Measurements from ENCODE around the gene DTX3.
A peak's percentile ranks its signal among the peaks of the same experiment; 100 is the strongest.

The DTX3 gene

GRCh38 chr12:57620245-57620935, 15.8 kb downstream of the DTX3 start:
- no peak for DNase-seq (ENCODE audit: low spot score)

GRCh38 chr12:57620936-57621496, 16.4 kb downstream of the DTX3 start:
- DNase-seq (ENCODE audit: low spot score), result no peak

GRCh38 chr12:57621497-57622292, 17.1 kb downstream of the DTX3 start:
- peak; percentile 62 for DNase-seq (ENCODE audit: low spot score)

GRCh38 chr12:57622293-57623245, 17.9 kb downstream of the DTX3 start:
- DNase-seq (ENCODE audit: low spot score), result peak; percentile 1

GRCh38 chr12:57623385-57623784, 18.8 kb downstream of the DTX3 start:
- no peak for DNase-seq (ENCODE audit: low spot score)

- DNase-seq (ENCODE audit: low spot score), result no peak
Measured at GRCh38 chr12:57623811-57624390, 19.3 kb downstream of the DTX3 start.

- no peak for DNase-seq (ENCODE audit: low spot score)
Measured at GRCh38 chr12:57624441-57625220, 20.0 kb downstream of the DTX3 start.

- peak; percentile 1 for DNase-seq (ENCODE audit: low spot score)
Measured at GRCh38 chr12:57625261-57626032, 20.8 kb downstream of the DTX3 start.

- DNase-seq (ENCODE audit: low spot score), result peak; percentile 1
Measured at GRCh38 chr12:57626111-57626920, 21.7 kb downstream of the DTX3 start.

GRCh38 chr12:57626921-57627445, 22.4 kb downstream of the DTX3 start:
- DNase-seq (ENCODE audit: low spot score), result peak; percentile 1

GRCh38 chr12:57627501-57628279, 23.1 kb downstream of the DTX3 start:
- peak; percentile 16 for DNase-seq (ENCODE audit: low spot score)

- no peak for DNase-seq (ENCODE audit: low spot score)
Measured at GRCh38 chr12:57628280-57629191, 23.9 kb downstream of the DTX3 start.

GRCh38 chr12:57629897-57630471, 25.4 kb downstream of the DTX3 start:
- peak; percentile 79 for DNase-seq (ENCODE audit: low spot score)

- no peak for DNase-seq (ENCODE audit: low spot score)
Measured at GRCh38 chr12:57630891-57631433, 26.3 kb downstream of the DTX3 start.

- no peak for DNase-seq (ENCODE audit: low spot score)
Measured at GRCh38 chr12:57631566-57632072, 27.0 kb downstream of the DTX3 start.

All from Ammon's horn (tissue), 1 donor.